GM23338 (cell line): ENCODE measurements around the gene TCF7. TPM values are rescaled to one million over a fixed set of nuclear protein-coding genes. Genes with fewer than 3 reads are reported as not detected.

Experiments
- ATAC-seq: fragments of 200-7000 bp; cut with Tn5 transposase; 3 replicates; pipeline ENCODE4 v1.9.1; 2020
- DNase-seq: peaks from one replicate; pipeline ENCODE4 v3.0.0-alpha.2; 2015; ENCODE audit warnings: low spot score
- H2AFZ ChIP-seq: fragments of 200-600 bp; sonication (generic); 2 replicates; pipeline ENCODE4 v1.8.0; 2016; ENCODE audit warnings: antibody characterized with exemption, mild to moderate bottlenecking, moderate library complexity
- H3F3A ChIP-seq: fragments of 200-600 bp; sonication (generic); replicated peaks from 2 replicates; pipeline ENCODE4 v1.8.0; 2017; ENCODE audit warnings: antibody characterized with exemption, mixed run types, low read depth
- H3K27ac ChIP-seq: fragments of 200-600 bp; sonication (generic); 2 replicates; pipeline ENCODE4 v1.6.1; 2016; ENCODE audit warnings: low read depth
- H3K27me3 ChIP-seq: fragments of 200-600 bp; sonication (generic); 2 replicates; pipeline ENCODE4 v1.8.0; 2016; ENCODE audit warnings: mild to moderate bottlenecking, mixed run types, moderate library complexity; ENCODE audit not compliant: insufficient read depth
- H3K36me3 ChIP-seq: fragments of 200-600 bp; sonication (generic); 2 replicates; pipeline ENCODE4 v1.8.0; 2016; ENCODE audit warnings: mild to moderate bottlenecking; ENCODE audit not compliant: insufficient read depth
- H3K4me1 ChIP-seq: fragments of 200-600 bp; sonication (generic); 2 replicates; pipeline ENCODE4 v1.8.0; 2016; ENCODE audit warnings: mild to moderate bottlenecking, moderate library complexity; ENCODE audit not compliant: insufficient read depth
- H3K4me2 ChIP-seq: fragments of 200-600 bp; sonication (generic); 2 replicates; pipeline ENCODE4 v1.7.1; 2017; ENCODE audit warnings: mixed run types
- H3K4me3 ChIP-seq: fragments of 200-600 bp; sonication (generic); 2 replicates; pipeline ENCODE4 v1.6.1; 2016; ENCODE audit warnings: mixed run types
- H3K79me2 ChIP-seq: fragments of 200-600 bp; sonication (generic); replicated peaks from 2 replicates; pipeline ENCODE4 v1.8.0; 2017; ENCODE audit warnings: mild to moderate bottlenecking; ENCODE audit not compliant: insufficient read depth
- H3K9me2 ChIP-seq: fragments of 200-600 bp; sonication (generic); 2 replicates; pipeline ENCODE4 v1.8.0; 2017; ENCODE audit not compliant: insufficient read depth
- H4K20me1 ChIP-seq: fragments of 200-600 bp; sonication (generic); replicated peaks from 2 replicates; pipeline ENCODE4 v1.8.0; 2017; ENCODE audit warnings: mild to moderate bottlenecking; ENCODE audit not compliant: insufficient read depth
- H3K27ac Mint-ChIP-seq: 2 replicates; pipeline ENCODE4 v1.8.0; 2020; ENCODE audit warnings: inconsistent platforms, mild to moderate bottlenecking, moderate library complexity, mixed read lengths
- H3K27me3 Mint-ChIP-seq: 3 replicates; pipeline ENCODE4 v1.8.0; 2022; ENCODE audit warnings: low read depth, mild to moderate bottlenecking, moderate library complexity, mixed read lengths, inconsistent platforms; ENCODE audit not compliant: insufficient read depth, poor library complexity
- H3K36me3 Mint-ChIP-seq: 3 replicates; pipeline ENCODE4 v1.8.0; 2021; ENCODE audit warnings: low read depth, mild to moderate bottlenecking, inconsistent platforms, moderate library complexity, mixed read lengths
- H3K4me1 Mint-ChIP-seq: 3 replicates; pipeline ENCODE4 v1.8.0; 2020; ENCODE audit warnings: mild to moderate bottlenecking, inconsistent platforms, mixed read lengths
- H3K4me3 Mint-ChIP-seq: 3 replicates; pipeline ENCODE4 v1.8.0; 2021; ENCODE audit warnings: moderate library complexity, mild to moderate bottlenecking, inconsistent platforms, mixed read lengths
- H3K9me3 Mint-ChIP-seq: 3 replicates; pipeline ENCODE4 v1.8.0; 2020; ENCODE audit warnings: moderate library complexity, mild to moderate bottlenecking, inconsistent platforms, mixed read lengths
- EZH2 ChIP-seq: fragments of 200-600 bp; sonication (generic); IDR thresholded peaks from one replicate; pipeline ENCODE4 v1.8.0; 2017; ENCODE audit warnings: antibody characterized with exemption, mild to moderate bottlenecking, low read depth; ENCODE audit not compliant: unreplicated experiment
- EZH2phosphoT487 ChIP-seq: fragments of 200-600 bp; sonication (generic); IDR thresholded peaks from one replicate; pipeline ENCODE4 v1.8.1; 2018; ENCODE audit warnings: antibody characterized with exemption; ENCODE audit not compliant: unreplicated experiment
- JUNB ChIP-seq: IDR thresholded peaks from one replicate; pipeline ENCODE4 v1.6.1; 2016; ENCODE audit warnings: antibody characterized with exemption; ENCODE audit not compliant: unreplicated experiment
- NANOG ChIP-seq: IDR thresholded peaks from 2 replicates; pipeline ENCODE4 v1.6.1; 2016; ENCODE audit warnings: antibody characterized with exemption, borderline replicate concordance
- REST ChIP-seq: IDR thresholded peaks from one replicate; pipeline ENCODE4 v1.6.1; 2018; ENCODE audit warnings: antibody characterized with exemption; ENCODE audit not compliant: unreplicated experiment
- STAT1 ChIP-seq: IDR thresholded peaks from one replicate; pipeline ENCODE4 v1.6.1; 2016; ENCODE audit warnings: antibody characterized with exemption; ENCODE audit not compliant: unreplicated experiment
- ZNF462 ChIP-seq: fragments of 250-450 bp; sonication (Bioruptor Pico); IDR thresholded peaks from 2 replicates; pipeline ENCODE4 v1.5.0; 2020; ENCODE audit warnings: mild to moderate bottlenecking, moderate library complexity
- polyA plus RNA-seq: library from polyadenylated mRNA; unstranded; fragments of >200 nt; fragmentation: Nextera tagmentation; extraction: Ambion mirVana; gene quantifications from 2 replicates; pipeline ENCODE4 v1.2.1, GENCODE V29; 2016
- total RNA-seq: library from RNA; depleted of rRNA; stranded (reverse); fragments of >200 nt; shearing (Covaris generic); gene quantifications from 2 replicates; pipeline ENCODE4 v1.2.3, GENCODE V29; 2014

The TCF7 gene
- total and polyA plus RNA-seq, 2 experiments from 2014 or later = 5.6 to 8.1 TPM

- no peak overlapping the region for H3K27ac Mint-ChIP-seq
- Histone ChIP-seq H2AFZ (peak overlapping the region; percentile 69; the same call in 1 of the 2 replicates), H3K79me2 (no peaks in the 10 kb centered on the region), H3K36me3 (no peaks in the 10 kb centered on the region), H4K20me1 (no peaks in the 10 kb centered on the region), H3K9me2 (no peaks in the 10 kb centered on the region), H3K4me1 (no peaks in the 10 kb centered on the region), H3K27ac (no peak overlapping the region), H3F3A (no peaks in the 10 kb centered on the region), H3K4me3 (no peak overlapping the region), H3K4me2 (no peak overlapping the region), H3K27me3 (no peaks in the 10 kb centered on the region)
- peaks cover 6% of the 10 kb centered on the region for H3K27me3 Mint-ChIP-seq
- H3K4me1 Mint-ChIP-seq = no peaks in the 10 kb centered on the region
- TF ChIP-seq NANOG = no peak
- no peaks in the 10 kb centered on the region for H3K36me3 Mint-ChIP-seq
- no peaks in the 10 kb centered on the region for H3K9me3 Mint-ChIP-seq
- DNase-seq = no peak
- H3K4me3 Mint-ChIP-seq = no peak overlapping the region
- ATAC-seq = no peak
These were observed 34.5 kb upstream of the TCF7 start for GRCh38 chr5:134079748-134080581.

- Histone ChIP-seq H3K27me3 (no peaks in the 10 kb centered on the region), H3K9me2 (no peaks in the 10 kb centered on the region), H3K4me3 (no peak overlapping the region), H2AFZ (no peak overlapping the region), H3K4me1 (no peaks in the 10 kb centered on the region), H3K36me3 (no peaks in the 10 kb centered on the region), H3K79me2 (no peaks in the 10 kb centered on the region), H3F3A (no peaks in the 10 kb centered on the region), H3K27ac (no peak overlapping the region), H4K20me1 (no peaks in the 10 kb centered on the region), H3K4me2 (no peak overlapping the region)
- DNase-seq = no peak
- peaks cover 3% of the 10 kb centered on the region; the same call in 2 of the 3 replicates for H3K4me1 Mint-ChIP-seq
- H3K4me3 Mint-ChIP-seq = no peak overlapping the region
- H3K27ac Mint-ChIP-seq = no peak overlapping the region
- no peak for ATAC-seq
- H3K36me3 Mint-ChIP-seq = no peaks in the 10 kb centered on the region
- peaks cover 3% of the 10 kb centered on the region for H3K27me3 Mint-ChIP-seq
- H3K9me3 Mint-ChIP-seq = no peaks in the 10 kb centered on the region
- TF ChIP-seq ZNF462 (CRISPR knock-in tag) = no peak
- no peak for TF ChIP-seq STAT1
- no peak for TF ChIP-seq NANOG
- TF ChIP-seq REST = no peak
- TF ChIP-seq EZH2 = no peak
- TF ChIP-seq EZH2phosphoT487 = no peak
- TF ChIP-seq JUNB = no peak
These were observed 32.1 kb upstream of the TCF7 start for GRCh38 chr5:134082264-134082992.
